Upper lobe of left lung (tissue), 6 donors: ENCODE results near the gene NUDT6. TPM values are rescaled to one million over a fixed set of nuclear protein-coding genes. Genes with fewer than 3 reads are reported as not detected.

ENCODE experiments used
- ATAC-seq, 2 donors: fragments of 200-7000 bp; cut with Tn5 transposase; one replicate each; pipeline ENCODE4 v1.9.1; 2022; ENCODE audit warnings: mild to moderate bottlenecking in 2 of 2, moderate library complexity in 2 of 2; ENCODE audit not compliant: low FRiP score in 2 of 2
- DNase-seq, 2 donors: peaks; one replicate each; pipeline ENCODE4 v3.0.0-alpha.2; 2019 to 2020
- H3K27ac ChIP-seq, 4 donors: fragments of 200-600 bp; sonication (generic); one replicate each; pipeline ENCODE4 v1.5.1; 2016 to 2019
- H3K27me3 ChIP-seq, 4 donors: fragments of 200-600 bp; sonication (generic); one replicate each; pipeline ENCODE4 v1.5.1; 2017 to 2019
- H3K36me3 ChIP-seq, 4 donors: fragments of 200-600 bp; sonication (generic); one replicate each; pipeline ENCODE4 v1.5.1; 2016 to 2019
- H3K4me1 ChIP-seq, 4 donors: fragments of 200-600 bp; sonication (generic); one replicate each; pipeline ENCODE4 v1.5.1; 2018 to 2019
- H3K4me3 ChIP-seq, 4 donors: fragments of 200-600 bp; sonication (generic); one replicate each; pipeline ENCODE4 v1.5.1; 2017 to 2019; ENCODE audit warnings: mild to moderate bottlenecking in 2 of 4, moderate library complexity in 1 of 4
- H3K9me3 ChIP-seq, 4 donors: fragments of 200-600 bp; sonication (generic); one replicate each; pipeline ENCODE4 v1.5.1; 2018 to 2019
- CTCF ChIP-seq, 6 experiments: fragments of 450-650 bp in 4 of 6; fragments of 200-600 bp in 2 of 6; sonication (generic) in 2 of 6; IDR thresholded peaks; one replicate each; pipeline ENCODE4 v1.5.1; 2016 to 2019; ENCODE audit warnings: antibody characterized with exemption in 6 of 6
- EP300 ChIP-seq, 4 donors: sonication (generic); formaldehyde crosslinking; IDR thresholded peaks; one replicate each; pipeline ENCODE4 v1.5.1; 2017; ENCODE audit warnings: antibody characterized with exemption in 4 of 4, control low read depth in 2 of 4
- POLR2A ChIP-seq, 4 donors: fragments of 450-650 bp; IDR thresholded peaks; one replicate each; pipeline ENCODE4 v1.5.1; 2016 to 2017; ENCODE audit warnings: antibody characterized with exemption in 4 of 4, mild to moderate bottlenecking in 2 of 4
- POLR2AphosphoS5 ChIP-seq, 2 donors: sonication (generic); formaldehyde crosslinking; IDR thresholded peaks; one replicate each; pipeline ENCODE4 v1.5.1; 2017; ENCODE audit warnings: antibody characterized with exemption in 2 of 2
- WGBS, 2 donors: methylation state at CpG; one replicate each; pipeline ENCODE4 v1.1.5; 2017 to 2018; 5-methylcytosine and 5-hydroxymethylcytosine counted together
- total RNA-seq, 6 donors: library from RNA; depleted of rRNA in 4 of 6; stranded (reverse); fragments of >200 nt in 4 of 6; gene quantifications; one replicate each; pipeline versions ENCODE4 v1.1.0 to v1.2.1, GENCODE V29; 2016 to 2021
- donor health status: DM: no; HTN: no; CAD: no; lungs with moderate emphysema.
- donor health status: DM: no; HTN: yes; CAD: no; lungs with severe emphysema.

The NUDT6 gene
- total RNA-seq, 6 donors from 2014 or later = 3.1 to 10.3 (median 6.3) TPM

GRCh38 chr4:122884499-122884898 is 37.9 kb downstream of the NUDT6 start:
- DNase-seq (no peak), ATAC-seq (no peak)
- 58 to 62% methylated on average over 1 of the region's 1 CpG for WGBS, 2 donors
- Histone ChIP-seq H3K27ac (no peak overlapping the region), H3K36me3 (no peaks in the 10 kb centered on the region), H3K9me3 (no peaks in the 10 kb centered on the region), H3K27me3 (no peaks in the 10 kb centered on the region), H3K4me1 (no peaks in the 10 kb centered on the region), H3K4me3 (no peak overlapping the region)
- no peak for TF ChIP-seq POLR2AphosphoS5 (IDR thresholded peaks at IDR 0.05)
- no peak for TF ChIP-seq EP300 (IDR thresholded peaks at IDR 0.05)
- TF ChIP-seq POLR2A (IDR thresholded peaks at IDR 0.05) = no peak
- TF ChIP-seq CTCF (IDR thresholded peaks at IDR 0.05) = no peak

GRCh38 chr4:122882857-122883735 is 39.3 kb downstream of the NUDT6 start:
- TF ChIP-seq POLR2AphosphoS5 (IDR thresholded peaks at IDR 0.05) (no peak), CTCF (IDR thresholded peaks at IDR 0.05) (no peak), POLR2A (IDR thresholded peaks at IDR 0.05) (no peak), EP300 (IDR thresholded peaks at IDR 0.05) (no peak)
- Histone ChIP-seq H3K36me3 (no peaks in the 10 kb centered on the region), H3K9me3 (no peaks in the 10 kb centered on the region), H3K4me3 (no peak overlapping the region), H3K4me1 (no peaks in the 10 kb centered on the region), H3K27me3 (no peaks in the 10 kb centered on the region), H3K27ac (no peak overlapping the region)
- WGBS, 2 donors = 91% methylated on average over 5 of the region's 5 CpGs
- ATAC-seq (peak in 1 of 2 donors; percentile 23), DNase-seq (no peak)

- Histone ChIP-seq H3K36me3 (no peaks in the 10 kb centered on the region), H3K4me3 (no peak overlapping the region), H3K27ac (no peak overlapping the region), H3K27me3 (no peaks in the 10 kb centered on the region), H3K4me1 (no peaks in the 10 kb centered on the region), H3K9me3 (no peaks in the 10 kb centered on the region)
- ATAC-seq (no peak), DNase-seq (no peak)
- TF ChIP-seq POLR2A (IDR thresholded peaks at IDR 0.05) = no peak
- no peak for TF ChIP-seq CTCF (IDR thresholded peaks at IDR 0.05)
- no peak for TF ChIP-seq EP300 (IDR thresholded peaks at IDR 0.05)
- no peak for TF ChIP-seq POLR2AphosphoS5 (IDR thresholded peaks at IDR 0.05)
These were observed 43.4 kb downstream of the NUDT6 start for GRCh38 chr4:122879001-122879400.

- Histone ChIP-seq H3K4me1 (no peaks in the 10 kb centered on the region), H3K36me3 (no peaks in the 10 kb centered on the region), H3K4me3 (no peak overlapping the region), H3K9me3 (no peaks in the 10 kb centered on the region), H3K27ac (no peak overlapping the region), H3K27me3 (no peaks in the 10 kb centered on the region)
- DNase-seq (no peak), ATAC-seq (no peak)
- TF ChIP-seq POLR2AphosphoS5 (IDR thresholded peaks at IDR 0.05) (no peak), CTCF (IDR thresholded peaks at IDR 0.05) (no peak), POLR2A (IDR thresholded peaks at IDR 0.05) (no peak), EP300 (IDR thresholded peaks at IDR 0.05) (no peak)
- WGBS, 2 donors = 94 to 97% methylated on average over 3 of the region's 3 CpGs
These were observed 45.9 kb downstream of the NUDT6 start for GRCh38 chr4:122876456-122876855.

- TF ChIP-seq EP300 (IDR thresholded peaks at IDR 0.05) (no peak), CTCF (IDR thresholded peaks at IDR 0.05) (no peak), POLR2A (IDR thresholded peaks at IDR 0.05) (no peak), POLR2AphosphoS5 (IDR thresholded peaks at IDR 0.05) (no peak)
- Histone ChIP-seq H3K9me3 (no peaks in the 10 kb centered on the region), H3K4me1 (no peaks in the 10 kb centered on the region), H3K36me3 (no peaks in the 10 kb centered on the region), H3K27ac (no peak overlapping the region), H3K4me3 (no peak overlapping the region), H3K27me3 (no peaks in the 10 kb centered on the region)
- ATAC-seq = no peak
- no peak for DNase-seq
- 76 to 80% methylated on average over 5 of the region's 5 CpGs for WGBS, 2 donors
These were observed 46.4 kb downstream of the NUDT6 start for GRCh38 chr4:122875949-122876348.
